Heart right ventricle (tissue), 16 donors: ENCODE measurements around the gene AGPAT3. TPM values are rescaled to one million over a fixed set of nuclear protein-coding genes. Genes with fewer than 3 reads are reported as not detected.

Experiments
- ATAC-seq, 8 donors: fragments of 200-7000 bp; cut with Tn5 transposase; one replicate each; pipeline ENCODE4 v1.9.1; 2020; ENCODE audit warnings: mild to moderate bottlenecking in 8 of 8, moderate library complexity in 8 of 8, moderate number of reproducible peaks in 1 of 8
- DNase-seq, 2 donors: peaks; one replicate each; pipeline ENCODE4 v3.0.0-alpha.2; 2020
- H3K27ac ChIP-seq, 10 donors: fragments of 200-600 bp; sonication (generic) in 2 of 10; one replicate each; pipeline versions ENCODE4 v1.5.0 to v1.8.0; 2020 to 2022; ENCODE audit warnings: mild to moderate bottlenecking in 3 of 10
- H3K27me3 ChIP-seq, 7 donors: fragments of 200-600 bp; one replicate each; pipeline ENCODE4 v1.8.0; 2021 to 2022; ENCODE audit warnings: mild to moderate bottlenecking in 2 of 7
- H3K36me3 ChIP-seq, 9 donors: fragments of 200-600 bp; sonication (generic) in 1 of 9; one replicate each; pipeline versions ENCODE4 v1.5.0 to v1.8.0; 2020 to 2022; ENCODE audit warnings: mild to moderate bottlenecking in 2 of 9
- H3K4me1 ChIP-seq, 9 donors: fragments of 200-600 bp; sonication (generic) in 1 of 9; one replicate each; pipeline versions ENCODE4 v1.5.0 to v1.8.0; 2020 to 2022; ENCODE audit warnings: mild to moderate bottlenecking in 4 of 9
- H3K4me3 ChIP-seq, 10 donors: fragments of 200-600 bp; sonication (generic) in 2 of 10; one replicate each; pipeline versions ENCODE4 v1.5.0 to v1.8.0; 2020 to 2022; ENCODE audit warnings: mild to moderate bottlenecking in 7 of 10, moderate library complexity in 2 of 10
- H3K9me3 ChIP-seq, 11 donors: fragments of 200-600 bp in 10 of 11; sonication (generic) in 2 of 11; one replicate each; pipeline versions ENCODE4 v1.5.0 to v1.8.0; 2013 to 2022; ENCODE audit warnings: mild to moderate bottlenecking in 2 of 11, control low read depth in 1 of 11, moderate library complexity in 1 of 11
- WGBS, 2 donors: extraction: QIAGEN DNeasy Blood & Tissue Kit; methylation state at CpG; one replicate each; pipeline ENCODE4 v1.1.7; 2013; ENCODE audit warnings: inconsistent platforms in 1 of 2; 5-methylcytosine and 5-hydroxymethylcytosine counted together
- intact Hi-C, 10 donors: fragments of 100-400 bp; cut with DNase I; formaldehyde crosslinking; loops; one replicate each; pipeline versions ENCODE4 v1.11.1 to v1.14.2; 2022
- polyA plus RNA-seq, 2 donors: library from polyadenylated mRNA; stranded (reverse); fragments of 200-250 nt; gene quantifications; one replicate each; pipeline ENCODE4 v1.2.3, GENCODE V29; 2013
- total RNA-seq, 10 donors: library from RNA; stranded (reverse); fragmentation: NEBNext Ultra II Directional in 3 of 10; extraction: Animal tissue kit (Norgen Biotek cat#: 25700) in 3 of 10; gene quantifications; one replicate each; pipeline versions ENCODE4 v1.2.1 to v1.2.4, GENCODE V29; 2021 to 2023
- TF ChIP-seq, protein P1 (sequence below), 9 donors: fragments of 200-600 bp; sonication (generic) in 2 of 9; IDR thresholded peaks; one replicate each; pipeline versions ENCODE4 v1.5.0 to v1.8.0; 2021 to 2022; ENCODE audit warnings: antibody characterized with exemption in 9 of 9, mild to moderate bottlenecking in 5 of 9, moderate library complexity in 1 of 9
- donor health status: Arrhythmogenic right ventricular cardiomyopathy.
- donor health status: ischemic (EF 13 %, LVEDD 7.1; RV severe dilation, severe dysfunction).
- donor health status: healthy with polysubstance abuse.
- donor health status: DM: no; HTN: yes; CAD: no.
- donor health status: DM: no; HTN: no; CAD: no.
- donor health status: ischemic (EF 25% LVEDD 6.9; RV normal size, moderate dysfunction).
- donor health status: ischemic (EF 25% LVEDD 5.7; RV mildly dilated, moderate dysfunction).
- donor health status: healthy.
- donor health status: DM: yes; HTN: yes; CAD: no.
- donor health status: Ischemic cardiomyopathy.
- donor health status: ischemic (EF 35%, LVEDD 5.7; RV mildly dilated, moderate dysfunction).
- donor health status: nonischemic (EF 11% LVEDD 7.7; RV severe dilation, severe dysfunction).
- donor health status: DM: yes; HTN: yes; CAD: no.
- donor health status: PGD.
- donor health status: ischemic (EF 29% LVEDD 5.4; RV normal size, mild dysfunction).
- donor health status: nonischemic (EF 23%, LVEDD 6.1; RV moderate dilation, normal function).

The AGPAT3 gene
- total and polyA plus RNA-seq, 12 donors, result 19.7 to 110 (median 65.6) TPM

DNA sequence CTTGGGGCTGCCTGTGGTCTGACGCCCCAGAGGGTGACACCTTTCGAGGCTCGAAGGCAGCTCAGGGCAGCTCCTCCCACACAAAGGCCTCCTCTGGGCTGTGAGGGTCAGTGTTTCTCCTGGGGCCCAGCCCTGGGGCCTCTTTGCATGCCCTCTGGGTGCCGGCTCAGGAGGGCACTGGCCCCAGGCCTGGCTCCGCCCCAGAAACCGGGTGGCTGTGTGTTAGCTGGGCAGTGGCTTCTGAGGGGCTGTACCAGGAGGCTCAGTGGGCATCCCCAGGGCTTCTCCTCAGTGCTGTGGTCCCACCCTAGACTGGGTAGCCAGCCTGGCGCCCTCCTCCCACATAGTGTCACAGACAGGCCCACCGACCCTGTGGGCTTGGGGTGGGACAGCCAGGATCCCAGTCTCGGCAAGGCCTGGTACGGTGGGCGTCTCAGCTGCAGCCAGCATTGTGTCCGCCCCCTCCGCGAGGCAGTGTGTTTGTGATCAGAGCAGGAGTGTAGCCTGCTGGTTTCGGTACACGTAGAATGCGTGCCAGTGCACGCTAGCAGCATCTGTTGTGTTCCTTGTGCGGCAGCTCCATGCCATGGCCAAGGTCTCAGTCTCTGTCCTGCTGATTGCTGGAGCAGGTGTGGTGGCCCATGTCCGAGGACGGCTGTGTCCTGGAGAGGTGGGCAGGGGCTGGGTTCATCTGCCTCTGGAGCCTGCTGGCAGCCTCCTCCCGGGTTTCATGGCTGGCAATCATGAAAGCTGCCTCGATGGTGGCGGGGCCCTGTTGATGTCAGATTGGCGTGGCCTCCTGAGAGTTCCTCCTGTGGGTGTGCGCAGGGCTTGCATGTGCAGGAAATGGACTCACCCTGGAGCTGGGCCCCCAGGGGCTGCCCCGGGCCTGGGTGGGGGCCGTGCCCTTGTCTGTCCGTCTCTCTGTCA lies 47.6 kb upstream of the AGPAT3 start:
- DNase-seq, result no peak
- TF ChIP-seq, protein P1, sequence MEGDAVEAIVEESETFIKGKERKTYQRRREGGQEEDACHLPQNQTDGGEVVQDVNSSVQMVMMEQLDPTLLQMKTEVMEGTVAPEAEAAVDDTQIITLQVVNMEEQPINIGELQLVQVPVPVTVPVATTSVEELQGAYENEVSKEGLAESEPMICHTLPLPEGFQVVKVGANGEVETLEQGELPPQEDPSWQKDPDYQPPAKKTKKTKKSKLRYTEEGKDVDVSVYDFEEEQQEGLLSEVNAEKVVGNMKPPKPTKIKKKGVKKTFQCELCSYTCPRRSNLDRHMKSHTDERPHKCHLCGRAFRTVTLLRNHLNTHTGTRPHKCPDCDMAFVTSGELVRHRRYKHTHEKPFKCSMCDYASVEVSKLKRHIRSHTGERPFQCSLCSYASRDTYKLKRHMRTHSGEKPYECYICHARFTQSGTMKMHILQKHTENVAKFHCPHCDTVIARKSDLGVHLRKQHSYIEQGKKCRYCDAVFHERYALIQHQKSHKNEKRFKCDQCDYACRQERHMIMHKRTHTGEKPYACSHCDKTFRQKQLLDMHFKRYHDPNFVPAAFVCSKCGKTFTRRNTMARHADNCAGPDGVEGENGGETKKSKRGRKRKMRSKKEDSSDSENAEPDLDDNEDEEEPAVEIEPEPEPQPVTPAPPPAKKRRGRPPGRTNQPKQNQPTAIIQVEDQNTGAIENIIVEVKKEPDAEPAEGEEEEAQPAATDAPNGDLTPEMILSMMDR (IDR thresholded peaks at IDR 0.05), result no peak
- 88 to 89% methylated on average over 29 of the region's 29 CpGs for WGBS, 2 donors

DNA sequence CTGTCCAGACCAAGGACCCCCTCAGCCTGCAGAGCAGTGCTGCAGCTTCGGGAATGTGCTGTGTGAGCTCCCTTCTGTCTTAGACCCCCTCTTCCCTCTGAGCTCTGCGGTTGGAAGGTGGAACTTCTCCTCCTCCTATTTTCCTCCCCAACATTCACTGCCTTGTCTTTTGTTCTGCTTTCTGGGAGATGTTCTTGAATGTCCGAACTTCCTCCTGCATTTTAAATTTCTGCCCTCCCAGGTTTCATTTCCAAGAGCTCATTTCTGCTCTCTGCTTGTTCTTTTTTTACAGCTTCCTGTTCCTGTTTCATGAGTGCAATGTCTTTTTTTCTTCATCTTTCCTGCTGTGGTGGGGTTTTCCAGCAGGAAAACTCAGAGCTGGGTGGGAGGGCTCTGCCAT lies 46.3 kb upstream of the AGPAT3 start:
- Histone ChIP-seq H3K4me3 (no peak overlapping the region), H3K27ac (peak overlapping the region in 1 of 10 donors; percentile 69), H3K4me1 (peaks cover 0 to 33% (median 0%) of the 10 kb centered on the region in 9 donors), H3K27me3 (no peaks in the 10 kb centered on the region), H3K9me3 (peaks cover 0 to 10% (median 0%) of the 10 kb centered on the region in 11 donors), H3K36me3 (no peaks in the 10 kb centered on the region)
- intact Hi-C loops, result loop anchor here in 7 of 10 donors (5.0 to 10.0 kb wide), 6 partner anchors 46 to 1756 kb away; partner anchors contain the start of gene AGPAT3 (in 2 of the 7)
- WGBS, 2 donors, result 82 to 87% methylated on average over 3 of the region's 3 CpGs
- DNase-seq (no peak), ATAC-seq (peak in 3 of 8 donors; percentile 10 to 31 (median 26))
- TF ChIP-seq, protein P1 (IDR thresholded peaks at IDR 0.05), result no peak

More for the DNA sequence above, 47.6 kb upstream of the AGPAT3 start:
- Histone ChIP-seq H3K9me3 (peaks cover 0 to 10% (median 0%) of the 10 kb centered on the region in 11 donors), H3K27ac (peak overlapping the region in 1 of 10 donors; percentile 44), H3K36me3 (no peaks in the 10 kb centered on the region), H3K4me1 (peaks cover 0 to 36% (median 0%) of the 10 kb centered on the region in 9 donors), H3K4me3 (no peak overlapping the region), H3K27me3 (no peaks in the 10 kb centered on the region)
- peak in 1 of 8 donors; percentile 38 for ATAC-seq
- intact Hi-C loops, result loop anchor here in 7 of 10 donors (5.0 to 10.0 kb wide), 6 partner anchors 47 to 1755 kb away; partner anchors contain the start of gene AGPAT3 (in 2 of the 7)

DNA sequence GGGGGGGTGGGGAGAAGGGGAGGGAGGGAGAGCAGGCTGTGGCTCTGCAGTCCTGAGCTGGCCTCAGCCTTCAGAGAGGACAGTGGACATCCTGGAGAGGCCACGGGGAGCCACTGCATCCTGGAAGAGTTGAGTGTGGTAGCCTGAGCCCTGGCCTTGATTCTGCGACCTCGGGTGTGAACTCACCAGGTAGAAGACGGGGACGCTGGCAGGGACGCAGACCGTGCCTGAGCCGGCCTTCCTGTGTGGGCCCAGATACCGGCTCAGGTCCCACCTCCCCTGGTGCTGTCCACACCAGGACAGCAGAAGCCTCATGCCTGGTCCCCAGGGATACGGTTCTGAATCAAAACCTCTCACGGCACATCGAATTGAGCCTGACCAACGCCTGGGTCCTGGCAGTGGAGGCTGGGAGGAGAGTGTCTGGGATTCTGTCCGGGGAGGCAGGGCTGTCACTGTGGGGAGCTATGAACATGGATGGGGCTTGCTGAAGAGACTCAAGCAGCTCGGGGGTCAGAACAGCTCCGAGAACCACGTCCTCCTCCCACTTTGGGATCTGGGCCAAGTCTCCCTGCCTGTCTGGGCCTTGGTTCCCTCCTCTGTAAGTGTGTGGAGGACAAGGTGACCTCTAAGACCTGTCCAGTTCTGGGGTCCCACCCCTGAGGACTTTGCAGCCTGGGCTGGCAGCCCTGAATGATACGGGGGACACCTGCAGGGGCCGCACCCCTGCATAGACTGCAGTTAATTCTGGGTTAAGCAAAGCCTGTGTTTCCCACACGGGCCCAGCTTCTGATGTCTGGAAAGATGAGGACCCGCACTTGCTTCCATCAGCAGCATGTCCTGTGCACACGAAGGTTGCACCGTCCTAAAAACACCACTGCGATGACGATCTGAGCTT lies 45.3 kb upstream of the AGPAT3 start:
- DNase-seq (no peak), ATAC-seq (peak in 1 of 8 donors; percentile 23)
- Histone ChIP-seq H3K9me3 (peaks cover 0 to 10% (median 0%) of the 10 kb centered on the region in 11 donors), H3K36me3 (no peaks in the 10 kb centered on the region), H3K4me3 (no peak overlapping the region), H3K27ac (peak overlapping the region in 1 of 10 donors; percentile 69), H3K27me3 (no peaks in the 10 kb centered on the region), H3K4me1 (peaks cover 0 to 41% (median 0%) of the 10 kb centered on the region in 9 donors)
- 90 to 94% methylated on average over 25 of the region's 25 CpGs for WGBS, 2 donors
- TF ChIP-seq, protein P1 (IDR thresholded peaks at IDR 0.05), result no peak
- intact Hi-C loops, result loop anchor here in 7 of 10 donors (5.0 to 10.0 kb wide), 6 partner anchors 45 to 1757 kb away; partner anchors contain the start of gene AGPAT3 (in 2 of the 7)
